K562 (cell line): Measurements from ENCODE around the gene USB1. TPM values are rescaled to one million over a fixed set of nuclear protein-coding genes. Genes with fewer than 3 reads are reported as not detected.

ENCODE experiments used
- ATAC-seq: fragments of 200-7000 bp; cut with Tn5 transposase; 3 replicates; pipeline ENCODE4 v1.9.1; 2020; ENCODE audit warnings: moderate library complexity
- BruUV-seq: library from RNA; stranded (reverse); fragments of 400-500 nt; replicated peaks from 2 replicates; lab custom pipeline; 2021; lab: Mats Ljungman, UMichigan
- CTCF ChIA-PET: fragments of 300-600 bp; formaldehyde crosslinking; extraction: SDS; loops from one replicate; lab custom pipeline; 2021; ENCODE audit warnings: low intra/inter-chr PET ratio; lab: Yijun Ruan, JAX
- POLR2A ChIA-PET: fragments of 300-600, 350-650 bp; sonication (Branson Sonifier 250); formaldehyde crosslinking; extraction: SDS; loops from one replicate; lab custom pipeline; 2021; ENCODE audit warnings: antibody characterized with exemption, inconsistent platforms; lab: Yijun Ruan, JAX
- DNase-seq, 4 experiments: peaks; one replicate each; pipeline versions ENCODE4 v3.0.0 to v3.0.0-alpha.2; 2011 to 2018; ENCODE audit warnings: low spot score in 3 of 4, mixed read lengths in 3 of 4; ENCODE audit errors: extremely low read depth in 1 of 4
- FAIRE-seq: peaks from 2 replicates; lab custom pipeline; 2011; peaks lifted over from hg19 to GRCh38; lab: Jason Lieb, UNC
- H2AFZ ChIP-seq: 2 replicates; pipeline ENCODE4 v1.6.0; 2011; ENCODE audit warnings: low read depth, low read length, control low read depth, inconsistent platforms
- H3K27ac ChIP-seq: fragments of 200-600 bp; 3 replicates; pipeline ENCODE4 v1.8.0; 2011; ENCODE audit warnings: low read depth, mild to moderate bottlenecking, control low read depth, inconsistent platforms, low read length, moderate library complexity, mixed read lengths; ENCODE audit errors: extremely low read depth
- H3K27me3 ChIP-seq, 2 experiments: fragments of 300-600 bp in 1 of 2; 2 replicates in 1 of 2; 3 replicates in 1 of 2; pipeline versions ENCODE4 v1.6.0 to v1.8.0; 2011; ENCODE audit warnings: inconsistent platforms in 2 of 2, low read length in 2 of 2, mild to moderate bottlenecking in 1 of 2, mixed read lengths in 1 of 2, moderate library complexity in 1 of 2; ENCODE audit not compliant: control insufficient read depth in 2 of 2, insufficient read depth in 2 of 2
- H3K36me3 ChIP-seq: fragments of 300-600 bp; 3 replicates; pipeline ENCODE4 v1.8.0; 2011; ENCODE audit warnings: mild to moderate bottlenecking, low read length, inconsistent platforms; ENCODE audit not compliant: control insufficient read depth, insufficient read depth
- H3K4me1 ChIP-seq, 2 experiments: fragments of 200-600 bp in 1 of 2; replicated peaks in 1 of 2; 2 replicates in 1 of 2; 3 replicates in 1 of 2; pipeline versions ENCODE4 v1.5.1 to v1.8.0; 2011; ENCODE audit warnings: inconsistent platforms in 2 of 2, low read length in 2 of 2, mild to moderate bottlenecking in 1 of 2, mixed read lengths in 1 of 2, moderate library complexity in 1 of 2; ENCODE audit not compliant: control insufficient read depth in 2 of 2, insufficient read depth in 2 of 2
- H3K4me2 ChIP-seq: 2 replicates; pipeline ENCODE4 v1.6.1; 2011; ENCODE audit warnings: low read length, control low read depth, inconsistent platforms, mixed read lengths; ENCODE audit not compliant: insufficient read depth
- H3K4me3 ChIP-seq: fragments of 200-600 bp; sonication (generic), shearing (Covaris generic); 2 replicates; pipeline ENCODE4 v1.5.1; 2016; ENCODE audit warnings: control low read depth, inconsistent platforms
- H3K79me2 ChIP-seq: fragments of 200-600 bp; 3 replicates; pipeline ENCODE4 v1.8.0; 2011; ENCODE audit warnings: low read length, inconsistent platforms; ENCODE audit not compliant: control insufficient read depth, insufficient read depth
- H3K9ac ChIP-seq, 2 experiments: 2 replicates each; pipeline versions ENCODE4 v1.6.0 to v1.6.1; 2011; ENCODE audit warnings: low read depth in 2 of 2, low read length in 2 of 2, control low read depth in 1 of 2, inconsistent platforms in 1 of 2, mild to moderate bottlenecking in 1 of 2, mixed read lengths in 1 of 2; ENCODE audit not compliant: insufficient read depth in 1 of 2
- H3K9me1 ChIP-seq: one replicate; pipeline ENCODE4 v1.6.0; 2011; ENCODE audit warnings: inconsistent platforms, mild to moderate bottlenecking, low read length, moderate library complexity; ENCODE audit not compliant: control insufficient read depth, insufficient read depth
- H3K9me3 ChIP-seq: replicated peaks from 2 replicates; pipeline ENCODE4 v1.5.1; 2011; ENCODE audit warnings: low read depth, low read length, inconsistent platforms; ENCODE audit not compliant: control insufficient read depth, insufficient read depth
- H4K20me1 ChIP-seq: replicated peaks from 2 replicates; pipeline ENCODE4 v1.6.1; 2011; ENCODE audit warnings: low read length, inconsistent platforms, mixed read lengths; ENCODE audit not compliant: control insufficient read depth, insufficient read depth
- ATF1 ChIP-seq, 2 experiments: fragments of 450-650 bp in 1 of 2; IDR thresholded peaks; 2 replicates each; pipeline ENCODE4 v1.6.1; 2016; ENCODE audit warnings: missing compliant biosample characterization in 1 of 2, missing genetic modification characterization in 1 of 2
- BCOR ChIP-seq: fragments of 450-650 bp; IDR thresholded peaks from 2 replicates; pipeline ENCODE4 v1.6.1; 2016
- CCAR2 ChIP-seq: fragments of 200-400 bp; formaldehyde crosslinking; IDR thresholded peaks from 2 replicates; pipeline ENCODE4 v1.6.1; 2017; ENCODE audit warnings: mild to moderate bottlenecking, low read depth, low read length
- FOSL1 ChIP-seq: fragments of 200-800 bp; sonication (Bioruptor generic); conservative IDR thresholded peaks from 2 replicates; pipeline ENCODE4 v1.6.1; 2016; ENCODE audit warnings: missing genetic modification characterization, missing compliant biosample characterization
- IRF2 ChIP-seq: sonication (generic); formaldehyde crosslinking; IDR thresholded peaks from 2 replicates; pipeline ENCODE4 v1.8.1; 2022; ENCODE audit warnings: mild to moderate bottlenecking, missing genetic modification reagents
- KDM1A ChIP-seq, 2 experiments: fragments of 450-650 bp; IDR thresholded peaks; 2 replicates each; pipeline ENCODE4 v1.6.1; 2016; ENCODE audit warnings: mild to moderate bottlenecking in 2 of 2
- POLR2AphosphoS5 ChIP-seq: IDR thresholded peaks from 2 replicates; pipeline ENCODE4 v1.6.1; 2011; ENCODE audit warnings: mild to moderate bottlenecking, low read depth, low read length, moderate library complexity; ENCODE audit not compliant: control insufficient read depth, insufficient read depth
- RBM25 ChIP-seq: fragments of 200-400 bp; formaldehyde crosslinking; IDR thresholded peaks from 2 replicates; pipeline ENCODE4 v1.6.1; 2018; ENCODE audit warnings: low read length, low read depth, moderate library complexity; ENCODE audit not compliant: severe bottlenecking
- RCOR1 ChIP-seq, 2 experiments: IDR thresholded peaks; 2 replicates each; pipeline ENCODE4 v1.6.1; 2012; ENCODE audit warnings: low read depth in 2 of 2, low read length in 2 of 2, borderline replicate concordance in 1 of 2, improper control_type of control experiment in 1 of 2
- SETDB1 ChIP-seq: IDR thresholded peaks from one replicate; pipeline ENCODE4 v1.6.1; 2012; ENCODE audit warnings: low read length, control low read depth, inconsistent platforms
- SMARCA5 ChIP-seq: fragments of 450-650 bp; IDR thresholded peaks from 2 replicates; pipeline ENCODE4 v1.6.1; 2016
- TGIF2 ChIP-seq: sonication (generic); formaldehyde crosslinking; IDR thresholded peaks from 2 replicates; pipeline ENCODE4 v1.8.1; 2022; ENCODE audit warnings: mild to moderate bottlenecking, missing genetic modification reagents, moderate library complexity
- ZFP36 ChIP-seq: fragments of 150-350 bp; IDR thresholded peaks from 2 replicates; pipeline ENCODE4 v1.6.1; 2018; ENCODE audit warnings: low read length, low read depth; ENCODE audit not compliant: partially characterized antibody
- ZNF316 ChIP-seq: fragments of 450-650 bp; IDR thresholded peaks from 2 replicates; pipeline ENCODE4 v1.6.1; 2016
- WGBS: fragments of 100-300 bp; shearing (Covaris generic); methylation state at CpG from one replicate; pipeline ENCODE4 v1.1.6; 2016; ENCODE audit warnings: low coverage, mixed read lengths; ENCODE audit not compliant: insufficient coverage; ENCODE audit errors: missing lambda C conversion rate; 5-methylcytosine and 5-hydroxymethylcytosine counted together
- in situ Hi-C: fragments of 300-500 bp; cut with MboI; formaldehyde crosslinking; loops from 4 replicates; pipeline ENCODE4 v1.15.0; 2018; ENCODE audit warnings: inconsistent platforms, mixed read lengths
- intact Hi-C: fragments of 100-400 bp; cut with micrococcal nuclease; formaldehyde crosslinking; loops from 2 replicates; pipeline ENCODE4 v1.14.2; 2022
- polyA plus RNA-seq, 8 experiments: library from polyadenylated mRNA; depleted of rRNA in 4 of 8; stranded (reverse) in 5 of 8; unstranded in 3 of 8; fragments of >200 nt; fragmentation: Nextera tagmentation in 2 of 8; fragmentation: Illumina TruSeq in 1 of 8; extraction: Ambion mirVana in 2 of 8; extraction: Trizol in 1 of 8; gene quantifications; 2 replicates each; pipeline versions ENCODE4 v1.2.1 to v1.2.3, GENCODE V29; 2011 to 2014; ENCODE audit warnings: inconsistent platforms in 1 of 8, missing spikeins in 1 of 8
- total RNA-seq, 7 experiments: library from RNA; depleted of rRNA in 6 of 7; stranded (reverse); fragments of >200 nt in 6 of 7; fragmentation: Illumina TruSeq in 2 of 7; extraction: Trizol in 2 of 7; gene quantifications; 2 replicates each; pipeline versions ENCODE4 v1.2.1 to v1.2.3, GENCODE V29; 2011 to 2021; ENCODE audit warnings: low replicate concordance in 1 of 7
- TF ChIP-seq, protein P1 (sequence below): sonication (generic); formaldehyde crosslinking; IDR thresholded peaks from 2 replicates; pipeline ENCODE4 v1.5.0; 2020; ENCODE audit warnings: missing genetic modification reagents
- TF ChIP-seq, protein P2 (sequence below): conservative IDR thresholded peaks from 2 replicates; pipeline ENCODE4 v1.6.1; 2011; ENCODE audit warnings: low read depth, mild to moderate bottlenecking, low read length; ENCODE audit not compliant: control insufficient read depth

USB1 gene
- total and polyA plus RNA-seq, 9 of the 15 experiments (the other 6 are each of a cell fraction or from before 2014, with no cell fraction given) = 11.6 to 73.6 (median 19.4) TPM

DNA sequence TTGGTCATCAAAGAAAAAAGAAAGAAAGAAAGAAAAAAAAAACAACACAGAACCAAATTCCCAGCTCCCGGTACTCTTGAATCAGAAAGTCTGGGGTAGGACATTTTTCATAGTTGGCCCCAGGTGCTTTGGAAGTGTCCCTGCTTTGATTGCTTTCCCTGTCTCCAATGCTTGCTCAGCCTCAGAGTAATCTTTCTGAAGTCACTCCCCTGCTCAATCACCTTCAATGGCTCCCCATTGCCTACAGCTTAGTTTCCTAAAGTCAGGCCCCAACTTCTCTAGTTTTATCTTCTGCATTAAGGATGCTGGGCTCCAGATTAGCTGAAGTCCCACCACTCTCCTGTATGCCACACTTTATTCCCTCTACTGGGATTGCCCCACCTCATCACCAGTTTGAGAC is 47.4 kb upstream of the USB1 start:
- no TSS peak for BruUV-seq

More for the DNA sequence above, 47.4 kb upstream of the USB1 start:
- no peaks in the 10 kb centered on the region for H3K36me3 ChIP-seq
- H4K20me1 ChIP-seq = no peaks in the 10 kb centered on the region; the same call in none of the 2 replicates
- POLR2A ChIA-PET = interaction anchor here (1.0 kb wide), 1 partner anchor 48 kb away, joined by 3 read pairs; no protein-coding TSS in a partner anchor
- no peak overlapping the region for H3K4me2 ChIP-seq
- in situ Hi-C loops (no loop called here), intact Hi-C loops (no loop called here)
- no peak for DNase-seq
- H3K9ac ChIP-seq = no peak overlapping the region
- no peak for FAIRE-seq
- no peaks in the 10 kb centered on the region for H3K79me2 ChIP-seq
- H3K4me3 ChIP-seq = no peak overlapping the region
- H3K27ac ChIP-seq = no peak overlapping the region
- peaks cover 0 to 14% of the 10 kb centered on the region in 2 experiments; a peak in 3 of 5 replicates for H3K4me1 ChIP-seq
- 18% methylated on average over 1 of the region's 1 CpG for WGBS
- no peak overlapping the region for H2AFZ ChIP-seq
- no peaks in the 10 kb centered on the region for H3K9me3 ChIP-seq
- H3K27me3 ChIP-seq = no peaks in the 10 kb centered on the region; a peak in 1 of 5 replicates
- no peaks in the 10 kb centered on the region for H3K9me1 ChIP-seq
- CTCF ChIA-PET = no interaction called here
- ATAC-seq = no peak
- TF ChIP-seq ATF1 (CRISPR knock-in tag; IDR thresholded peaks at IDR 0.05) = no peak
- TF ChIP-seq ATF1 (tag; IDR thresholded peaks at IDR 0.05) = no peak
- TF ChIP-seq FOSL1 (tag) = no peak
- no peak for TF ChIP-seq ZNF316
- TF ChIP-seq CCAR2 = no peak
- TF ChIP-seq SETDB1 = no peak
- peak; percentile 58; the same call in 1 of the 2 replicates for TF ChIP-seq SMARCA5
- TF ChIP-seq RBM25 = peak; percentile 85
- TF ChIP-seq TGIF2 (CRISPR knock-in tag) = no peak
- no peak for TF ChIP-seq IRF2 (CRISPR knock-in tag)
- TF ChIP-seq ZFP36 = peak; percentile 77
- peak; percentile 77 for TF ChIP-seq BCOR
- TF ChIP-seq RCOR1 (IDR thresholded peaks at IDR 0.05; ENCODE audit: borderline replicate concordance in 1 of 2, low read depth in 2 of 2, low read length in 2 of 2) = 0 out of 4 replicates have a peak, but pooled peaks of 1 of the 2 experiments have one; percentile 8
- TF ChIP-seq, protein P1, sequence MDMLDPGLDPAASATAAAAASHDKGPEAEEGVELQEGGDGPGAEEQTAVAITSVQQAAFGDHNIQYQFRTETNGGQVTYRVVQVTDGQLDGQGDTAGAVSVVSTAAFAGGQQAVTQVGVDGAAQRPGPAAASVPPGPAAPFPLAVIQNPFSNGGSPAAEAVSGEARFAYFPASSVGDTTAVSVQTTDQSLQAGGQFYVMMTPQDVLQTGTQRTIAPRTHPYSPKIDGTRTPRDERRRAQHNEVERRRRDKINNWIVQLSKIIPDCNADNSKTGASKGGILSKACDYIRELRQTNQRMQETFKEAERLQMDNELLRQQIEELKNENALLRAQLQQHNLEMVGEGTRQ = no peak
- TF ChIP-seq POLR2AphosphoS5 = no peak
- peak; percentile 48 to 55; a peak in 3 of 4 replicates for TF ChIP-seq KDM1A (IDR thresholded peaks at IDR 0.05)
- TF ChIP-seq, protein P2, sequence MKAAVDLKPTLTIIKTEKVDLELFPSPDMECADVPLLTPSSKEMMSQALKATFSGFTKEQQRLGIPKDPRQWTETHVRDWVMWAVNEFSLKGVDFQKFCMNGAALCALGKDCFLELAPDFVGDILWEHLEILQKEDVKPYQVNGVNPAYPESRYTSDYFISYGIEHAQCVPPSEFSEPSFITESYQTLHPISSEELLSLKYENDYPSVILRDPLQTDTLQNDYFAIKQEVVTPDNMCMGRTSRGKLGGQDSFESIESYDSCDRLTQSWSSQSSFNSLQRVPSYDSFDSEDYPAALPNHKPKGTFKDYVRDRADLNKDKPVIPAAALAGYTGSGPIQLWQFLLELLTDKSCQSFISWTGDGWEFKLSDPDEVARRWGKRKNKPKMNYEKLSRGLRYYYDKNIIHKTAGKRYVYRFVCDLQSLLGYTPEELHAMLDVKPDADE = no peak
